Activated CD8-positive, alpha-beta T cell treated with anti-CD3 and anti-CD28 coated beads for 36 hours (primary cell): ENCODE measurements around the gene STAG1. TPM values are rescaled to one million over a fixed set of nuclear protein-coding genes. Genes with fewer than 3 reads are reported as not detected.

ENCODE experiments used
- ATAC-seq: fragments of 200-7000 bp; cut with Tn5 transposase; one replicate; pipeline ENCODE4 v1.10.0; 2021; ENCODE audit warnings: mild to moderate bottlenecking, moderate library complexity
- CTCF ChIA-PET: fragments of 350-600 bp; sonication (Branson Sonifier 250); formaldehyde crosslinking; loops from one replicate; lab custom pipeline; 2021; ENCODE audit warnings: antibody characterized with exemption; lab: Charles Lee
- POLR2A ChIA-PET: fragments of 350-600 bp; sonication (Branson Sonifier 250); formaldehyde crosslinking; loops from one replicate; lab custom pipeline; 2021; ENCODE audit warnings: antibody characterized with exemption; lab: Charles Lee
- DNase-seq: peaks from one replicate; pipeline ENCODE4 v3.0.0-alpha.2; 2020
- H3K27ac Mint-ChIP-seq: one replicate; pipeline ENCODE4 v1.8.0; 2021; ENCODE audit warnings: mild to moderate bottlenecking, mixed read lengths
- H3K27me3 Mint-ChIP-seq: one replicate; pipeline ENCODE4 v1.8.0; 2021; ENCODE audit warnings: mixed read lengths
- H3K36me3 Mint-ChIP-seq: one replicate; pipeline ENCODE4 v1.8.0; 2021; ENCODE audit warnings: low read depth, mixed read lengths
- H3K4me1 Mint-ChIP-seq: one replicate; pipeline ENCODE4 v1.8.0; 2021; ENCODE audit warnings: low read depth, mixed read lengths
- H3K4me3 Mint-ChIP-seq: one replicate; pipeline ENCODE4 v1.8.0; 2021; ENCODE audit warnings: mild to moderate bottlenecking, moderate library complexity, mixed read lengths
- H3K9me3 Mint-ChIP-seq: one replicate; pipeline ENCODE4 v1.8.0; 2021; ENCODE audit warnings: mixed read lengths
- intact Hi-C: fragments of 100-400 bp; cut with micrococcal nuclease; formaldehyde crosslinking; loops from one replicate; pipeline ENCODE4 v1.10.0; 2022
- total RNA-seq, 2 experiments: library from RNA; stranded (reverse); gene quantifications; one replicate each; pipeline ENCODE4 v1.2.3, GENCODE V29; 2021
- TF ChIP-seq, protein P1 (sequence below): fragments of 200-600 bp; IDR thresholded peaks from one replicate; pipeline ENCODE4 v1.8.0; 2022; ENCODE audit warnings: antibody characterized with exemption, mild to moderate bottlenecking

The STAG1 gene
- total RNA-seq, 2 experiments from 2014 or later = 32.5 to 32.8 TPM

GRCh38 chr3:136634821-136635220, 117.4 kb downstream of the STAG1 start:
- H3K9me3 Mint-ChIP-seq = peaks cover 2% of the 10 kb centered on the region
- DNase-seq (no peak), ATAC-seq (no peak)
- intact Hi-C loops = no loop called here
- H3K4me1 Mint-ChIP-seq = peaks cover 34% of the 10 kb centered on the region
- peaks cover 13% of the 10 kb centered on the region for H3K36me3 Mint-ChIP-seq
- no peak overlapping the region for H3K4me3 Mint-ChIP-seq
- no peak overlapping the region for H3K27ac Mint-ChIP-seq
- no peaks in the 10 kb centered on the region for H3K27me3 Mint-ChIP-seq
- POLR2A ChIA-PET = no interaction called here
- CTCF ChIA-PET = no interaction called here
- TF ChIP-seq, protein P1, sequence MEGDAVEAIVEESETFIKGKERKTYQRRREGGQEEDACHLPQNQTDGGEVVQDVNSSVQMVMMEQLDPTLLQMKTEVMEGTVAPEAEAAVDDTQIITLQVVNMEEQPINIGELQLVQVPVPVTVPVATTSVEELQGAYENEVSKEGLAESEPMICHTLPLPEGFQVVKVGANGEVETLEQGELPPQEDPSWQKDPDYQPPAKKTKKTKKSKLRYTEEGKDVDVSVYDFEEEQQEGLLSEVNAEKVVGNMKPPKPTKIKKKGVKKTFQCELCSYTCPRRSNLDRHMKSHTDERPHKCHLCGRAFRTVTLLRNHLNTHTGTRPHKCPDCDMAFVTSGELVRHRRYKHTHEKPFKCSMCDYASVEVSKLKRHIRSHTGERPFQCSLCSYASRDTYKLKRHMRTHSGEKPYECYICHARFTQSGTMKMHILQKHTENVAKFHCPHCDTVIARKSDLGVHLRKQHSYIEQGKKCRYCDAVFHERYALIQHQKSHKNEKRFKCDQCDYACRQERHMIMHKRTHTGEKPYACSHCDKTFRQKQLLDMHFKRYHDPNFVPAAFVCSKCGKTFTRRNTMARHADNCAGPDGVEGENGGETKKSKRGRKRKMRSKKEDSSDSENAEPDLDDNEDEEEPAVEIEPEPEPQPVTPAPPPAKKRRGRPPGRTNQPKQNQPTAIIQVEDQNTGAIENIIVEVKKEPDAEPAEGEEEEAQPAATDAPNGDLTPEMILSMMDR = no peak

DNA sequence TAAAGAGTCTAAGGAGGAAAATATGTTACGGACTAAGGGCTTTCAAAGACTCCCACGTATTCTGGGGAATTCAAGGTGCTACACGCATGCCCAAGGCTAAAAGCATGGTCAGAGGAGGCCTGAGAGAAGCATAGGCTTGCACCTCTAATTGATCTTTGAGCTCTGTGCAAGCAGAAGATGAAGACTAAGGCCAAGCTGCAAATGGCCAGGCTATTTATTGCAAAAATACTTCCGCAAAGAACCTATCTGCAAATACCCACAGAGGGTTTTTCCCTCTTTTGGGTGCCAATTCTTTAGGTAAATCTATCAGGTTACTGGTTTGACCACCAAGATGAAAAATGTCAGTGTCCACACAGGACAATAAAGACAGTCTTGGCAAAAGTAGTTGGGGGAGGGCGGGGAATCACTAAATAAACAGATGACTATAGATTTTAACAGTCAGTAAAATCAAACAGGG, 119.5 kb downstream of the STAG1 start:
- Mint-ChIP-seq H3K27ac (no peak overlapping the region), H3K9me3 (peaks cover 11% of the 10 kb centered on the region), H3K27me3 (no peaks in the 10 kb centered on the region), H3K4me1 (peaks cover 39% of the 10 kb centered on the region), H3K4me3 (no peak overlapping the region), H3K36me3 (peaks cover 31% of the 10 kb centered on the region)
- DNase-seq = no peak
- TF ChIP-seq, protein P1 = no peak
- ChIA-PET CTCF (interaction anchor here (1.3 kb wide), 1 partner anchor 24 kb away, joined by 3 read pairs; no protein-coding TSS in a partner anchor), POLR2A (no interaction called here)
- intact Hi-C loops = no loop called here
- no peak for ATAC-seq

DNA sequence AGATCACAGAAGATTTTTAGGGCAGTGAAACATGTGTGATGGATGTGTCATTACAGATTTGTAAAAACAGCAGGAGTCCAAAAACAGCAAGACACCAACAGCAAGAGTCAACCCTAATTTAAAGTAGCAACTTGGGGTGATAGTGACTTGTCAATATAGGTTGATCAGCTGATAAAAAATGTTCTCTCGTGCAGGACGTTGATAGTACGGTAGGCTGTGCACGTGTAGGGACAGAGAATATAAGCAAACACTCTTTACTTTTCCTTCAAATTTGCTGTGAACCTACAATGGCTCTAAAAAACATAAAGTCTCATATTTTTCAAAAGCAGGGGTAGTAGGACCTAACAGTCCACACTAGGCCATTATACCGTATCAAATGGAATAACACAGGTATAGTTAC, 120.8 kb downstream of the STAG1 start:
- intact Hi-C loops = no loop called here
- DNase-seq = no peak
- peaks cover 36% of the 10 kb centered on the region for H3K36me3 Mint-ChIP-seq
- H3K9me3 Mint-ChIP-seq = peaks cover 9% of the 10 kb centered on the region
- H3K27me3 Mint-ChIP-seq = no peaks in the 10 kb centered on the region
- H3K27ac Mint-ChIP-seq = no peak overlapping the region
- no peak overlapping the region for H3K4me3 Mint-ChIP-seq
- ChIA-PET CTCF (interaction anchor here (0.7 to 1.3 kb wide), 3 partner anchors 11 to 22 kb away, joined by 3 read pairs; no protein-coding TSS in a partner anchor), POLR2A (no interaction called here)
- TF ChIP-seq, protein P1 = no peak
- no peak for ATAC-seq
- peaks cover 40% of the 10 kb centered on the region for H3K4me1 Mint-ChIP-seq

DNA sequence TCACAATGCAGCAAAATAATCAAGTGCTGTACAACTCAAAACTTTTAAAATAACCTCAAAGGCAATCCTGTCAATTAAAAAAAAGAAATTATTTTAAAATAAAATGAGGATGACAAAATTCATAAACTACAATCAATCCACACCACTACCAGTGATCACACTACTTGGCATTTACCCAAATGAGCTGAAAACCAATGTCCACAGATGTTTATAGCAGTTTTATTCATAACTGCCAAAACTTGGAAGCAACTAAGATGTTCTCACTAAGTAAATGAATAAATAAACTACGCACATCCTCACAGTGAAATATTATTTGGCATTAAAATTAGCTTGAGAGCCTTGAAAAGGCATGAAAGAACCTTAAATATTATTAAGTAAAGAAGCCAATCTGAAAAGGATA, 121.3 kb downstream of the STAG1 start:
- H3K27me3 Mint-ChIP-seq = no peaks in the 10 kb centered on the region
- intact Hi-C loops = no loop called here

DNA sequence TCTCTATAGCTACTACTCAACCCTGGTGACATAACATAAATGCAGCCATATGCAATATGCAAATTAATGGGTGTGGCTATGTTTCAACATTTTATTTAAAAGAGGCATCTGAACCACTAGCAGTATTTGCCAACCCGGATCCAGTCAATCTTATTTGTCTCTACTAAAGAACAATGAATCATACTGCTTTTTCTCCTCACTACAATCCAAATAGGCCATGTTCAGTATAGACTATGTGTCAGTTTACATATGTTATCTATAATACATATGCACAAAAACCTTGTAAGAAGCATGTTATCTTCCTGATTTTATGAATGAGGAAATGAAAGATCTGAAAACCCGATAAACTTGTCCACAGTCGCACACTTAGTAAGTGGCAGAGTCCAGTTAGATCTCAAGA, 125.7 kb downstream of the STAG1 start:
- POLR2A ChIA-PET = no interaction called here
- CTCF ChIA-PET = no interaction called here
- H3K4me1 Mint-ChIP-seq = peaks cover 21% of the 10 kb centered on the region
- peaks cover 43% of the 10 kb centered on the region for H3K36me3 Mint-ChIP-seq
- TF ChIP-seq, protein P1 = no peak
- H3K27me3 Mint-ChIP-seq = no peaks in the 10 kb centered on the region
- no peak overlapping the region for H3K4me3 Mint-ChIP-seq
- ATAC-seq (no peak), DNase-seq (no peak)
- no peak overlapping the region for H3K27ac Mint-ChIP-seq
- H3K9me3 Mint-ChIP-seq = peaks cover 9% of the 10 kb centered on the region
- intact Hi-C loops = no loop called here

More for the DNA sequence above, 121.3 kb downstream of the STAG1 start:
- Mint-ChIP-seq H3K9me3 (peaks cover 9% of the 10 kb centered on the region), H3K4me3 (no peak overlapping the region), H3K36me3 (peaks cover 37% of the 10 kb centered on the region), H3K4me1 (peaks cover 40% of the 10 kb centered on the region), H3K27ac (no peak overlapping the region)
- ChIA-PET POLR2A (no interaction called here), CTCF (interaction anchor here (0.7 to 1.0 kb wide), 2 partner anchors 11 to 14 kb away, joined by 3 read pairs; no protein-coding TSS in a partner anchor)
- DNase-seq (no peak), ATAC-seq (no peak)
- TF ChIP-seq, protein P1 = no peak
